COR-L47 (cell line): ENCODE results near the gene SLC18A2.
"Not testable (repeated sequence)": the region's sequence is repeated elsewhere in the genome, so short reads cannot be mapped to it uniquely, and the experiment has no call there.

Source experiments
- DNase-seq: peaks from one replicate; lab custom pipeline; 2025; lab: John Stamatoyannopoulos, UW

SLC18A2 gene

GRCh38 chr10:117262903-117263293 lies 22.0 kb downstream of the SLC18A2 start:
- DNase-seq, result no peak

GRCh38 chr10:117264782-117265181 lies 23.9 kb downstream of the SLC18A2 start:
- no peak for DNase-seq

- no peak for DNase-seq
Measured at GRCh38 chr10:117266400-117266799, 25.5 kb downstream of the SLC18A2 start.

GRCh38 chr10:117266812-117267211 lies 25.9 kb downstream of the SLC18A2 start:
- DNase-seq, result no peak

GRCh38 chr10:117268258-117268657 lies 27.3 kb downstream of the SLC18A2 start:
- no peak for DNase-seq

GRCh38 chr10:117268907-117269306 lies 28.0 kb downstream of the SLC18A2 start:
- no peak for DNase-seq

GRCh38 chr10:117271427-117271826 lies 30.5 kb downstream of the SLC18A2 start:
- no peak for DNase-seq

GRCh38 chr10:117272195-117273076 lies 31.5 kb downstream of the SLC18A2 start:
- DNase-seq, result no peak

GRCh38 chr10:117273980-117274379 lies 33.1 kb downstream of the SLC18A2 start:
- DNase-seq, result no peak

GRCh38 chr10:117274509-117274908 lies 33.6 kb downstream of the SLC18A2 start:
- no peak for DNase-seq

GRCh38 chr10:117275121-117275520 lies 34.2 kb downstream of the SLC18A2 start:
- no peak for DNase-seq

- no peak for DNase-seq
Measured at GRCh38 chr10:117277675-117278074, 36.8 kb downstream of the SLC18A2 start.

- no peak for DNase-seq
Measured at GRCh38 chr10:117284716-117285494, 44.0 kb downstream of the SLC18A2 start.

- DNase-seq, result not testable (repeated sequence)
Measured at GRCh38 chr10:117290872-117291271, 50.0 kb downstream of the SLC18A2 start.

- DNase-seq, result no peak
Measured at GRCh38 chr10:117294039-117294645, 53.2 kb downstream of the SLC18A2 start.

GRCh38 chr10:117294735-117295134 lies 53.8 kb downstream of the SLC18A2 start:
- no peak for DNase-seq

GRCh38 chr10:117298219-117298618 lies 57.3 kb downstream of the SLC18A2 start:
- DNase-seq, result no peak

- no peak for DNase-seq
Measured at GRCh38 chr10:117299435-117299834, 58.5 kb downstream of the SLC18A2 start.

GRCh38 chr10:117300671-117301070 lies 59.8 kb downstream of the SLC18A2 start:
- DNase-seq, result no peak

GRCh38 chr10:117303451-117303850 lies 62.5 kb downstream of the SLC18A2 start:
- not testable (repeated sequence) for DNase-seq

GRCh38 chr10:117306674-117307073 lies 65.8 kb downstream of the SLC18A2 start:
- no peak for DNase-seq

GRCh38 chr10:117311261-117311660 lies 70.3 kb downstream of the SLC18A2 start:
- DNase-seq, result no peak

- DNase-seq, result no peak
Measured at GRCh38 chr10:117312430-117312829, 71.5 kb downstream of the SLC18A2 start.
